ENCODE results near the gene GRK5. TPM values are rescaled to one million over a fixed set of nuclear protein-coding genes. Genes with fewer than 3 reads are reported as not detected.

GRK5 gene
- total RNA-seq, 1 experiment from 2014 or later: 2.3 TPM

GRCh38 chr10:119489991-119490326 is 282.6 kb downstream of the GRK5 start (continued):
- no peak for TF ChIP-seq PREB (CRISPR knock-in tag; IDR thresholded peaks at IDR 0.05; ENCODE audit: borderline replicate concordance)

- CTCF ChIA-PET: no interaction called here
- Mint-ChIP-seq H3K36me3 (no peaks in the 10 kb centered on the region), H3K4me3 (no peak overlapping the region), H3K9me3 (no peaks in the 10 kb centered on the region), H3K4me1 (peaks cover 5% of the 10 kb centered on the region; the same call in 1 of the 2 replicates), H3K27me3 (ENCODE audit: low read depth) (no peaks in the 10 kb centered on the region; the same call in 1 of the 2 replicates), H3K27ac (no peak overlapping the region)
- DNase-seq (ENCODE audit: low spot score): no peak
- POLR2A ChIA-PET: no interaction called here
- TF ChIP-seq TEAD1 (CRISPR knock-in tag; IDR thresholded peaks at IDR 0.05) (no peak), SP1 (CRISPR knock-in tag; conservative IDR thresholded peaks at IDR 0.05) (no peak), E2F1 (CRISPR knock-in tag; IDR thresholded peaks at IDR 0.05) (no peak), MLX (CRISPR knock-in tag; IDR thresholded peaks at IDR 0.05) (no peak), ATF2 (CRISPR knock-in tag; IDR thresholded peaks at IDR 0.05; ENCODE audit: borderline replicate concordance, low read depth) (no peak), JUN (CRISPR knock-in tag; IDR thresholded peaks at IDR 0.05) (no peak), FOXP1 (CRISPR knock-in tag; IDR thresholded peaks at IDR 0.05; ENCODE audit: borderline replicate concordance) (no peak), ZNF263 (CRISPR knock-in tag; IDR thresholded peaks at IDR 0.05; ENCODE audit: low read depth) (no peak), HMGXB4 (CRISPR knock-in tag; IDR thresholded peaks at IDR 0.05) (no peak)
- ATAC-seq: no peak
These were observed 284.8 kb downstream of the GRK5 start for GRCh38 chr10:119491966-119492757.

GRCh38 chr10:119493155-119493554 is 285.8 kb downstream of the GRK5 start:
- DNase-seq (ENCODE audit: low spot score) (no peak), ATAC-seq (no peak)
- CTCF ChIA-PET: interaction anchor here (1.3 to 2.0 kb wide), 2 partner anchors 48 to 294 kb away, joined by 4 to 6 read pairs; no protein-coding TSS in a partner anchor
- Mint-ChIP-seq H3K27me3 (ENCODE audit: low read depth) (no peaks in the 10 kb centered on the region; the same call in 1 of the 2 replicates), H3K4me1 (peaks cover 5% of the 10 kb centered on the region; the same call in 1 of the 2 replicates), H3K27ac (no peak overlapping the region), H3K4me3 (no peak overlapping the region), H3K36me3 (no peaks in the 10 kb centered on the region), H3K9me3 (no peaks in the 10 kb centered on the region)
- POLR2A ChIA-PET: no interaction called here
- no peak for TF ChIP-seq E2F1 (CRISPR knock-in tag; IDR thresholded peaks at IDR 0.05)
- TF ChIP-seq SP1 (CRISPR knock-in tag; conservative IDR thresholded peaks at IDR 0.05): no peak
- no peak for TF ChIP-seq MLX (CRISPR knock-in tag; IDR thresholded peaks at IDR 0.05)
- no peak for TF ChIP-seq PREB (CRISPR knock-in tag; IDR thresholded peaks at IDR 0.05; ENCODE audit: borderline replicate concordance)
- no peak for TF ChIP-seq MXD4 (CRISPR knock-in tag; IDR thresholded peaks at IDR 0.05; ENCODE audit: borderline replicate concordance)
- TF ChIP-seq CDX4 (CRISPR knock-in tag; IDR thresholded peaks at IDR 0.05; ENCODE audit: borderline replicate concordance): no peak
- no peak for TF ChIP-seq NR3C1 (CRISPR knock-in tag; conservative IDR thresholded peaks at IDR 0.05; ENCODE audit: low read depth)
- no peak for TF ChIP-seq STAT6 (CRISPR knock-in tag; conservative IDR thresholded peaks at IDR 0.05; ENCODE audit: low read depth)
- no peak for TF ChIP-seq OVOL2 (CRISPR knock-in tag; IDR thresholded peaks at IDR 0.05; ENCODE audit: borderline replicate concordance)
- TF ChIP-seq RORB (CRISPR knock-in tag; IDR thresholded peaks at IDR 0.05): no peak
